IMR-90 (cell line): Measurements from ENCODE around the gene PRKCH. TPM values are rescaled to one million over a fixed set of nuclear protein-coding genes. Genes with fewer than 3 reads are reported as not detected.

Source experiments
- ATAC-seq: fragments of 200-7000 bp; cut with Tn5 transposase; 2 replicates; pipeline ENCODE4 v1.9.1; 2020; ENCODE audit warnings: low read depth, mild to moderate bottlenecking, moderate library complexity
- BruUV-seq: library from RNA; stranded (reverse); fragments of 400-500 nt; replicated peaks from 2 replicates; lab custom pipeline; 2021; lab: Mats Ljungman, UMichigan
- CTCF ChIA-PET: fragments of 300-600 bp; formaldehyde crosslinking; extraction: SDS; loops from one replicate; lab custom pipeline; 2021; ENCODE audit warnings: antibody characterized with exemption; lab: Yijun Ruan, JAX
- POLR2A ChIA-PET: fragments of 300-600 bp; sonication (Branson Sonifier 250); formaldehyde crosslinking; loops from one replicate; lab custom pipeline; 2022; ENCODE audit warnings: antibody characterized with exemption; ENCODE audit not compliant: unreplicated experiment; lab: Charles Lee
- DNase-seq: peaks from one replicate; pipeline ENCODE4 v3.0.0; 2013
- H2AFZ ChIP-seq: replicated peaks from 2 replicates; pipeline ENCODE3; 2013; ENCODE audit warnings: low read length, mild to moderate bottlenecking; ENCODE audit not compliant: poor library complexity
- H2AK5ac ChIP-seq: 2 replicates; pipeline ENCODE4 v1.6.1; 2013; ENCODE audit warnings: low read depth, low read length, inconsistent platforms
- H2AK9ac ChIP-seq: replicated peaks from 2 replicates; pipeline ENCODE3; 2013; ENCODE audit warnings: mild to moderate bottlenecking, low read depth, low read length, moderate library complexity; ENCODE audit not compliant: poor library complexity
- H2BK120ac ChIP-seq: 2 replicates; pipeline ENCODE4 v1.6.1; 2013; ENCODE audit warnings: low read depth, low read length, inconsistent platforms
- H2BK15ac ChIP-seq: 3 replicates; pipeline ENCODE4 v1.6.1; 2013; ENCODE audit warnings: low read depth, low read length, inconsistent platforms
- H2BK20ac ChIP-seq: 2 replicates; pipeline ENCODE4 v1.6.1; 2013; ENCODE audit warnings: low read depth, mild to moderate bottlenecking, inconsistent platforms, low read length, moderate library complexity
- H2BK5ac ChIP-seq: 2 replicates; pipeline ENCODE4 v1.6.1; 2013; ENCODE audit warnings: mild to moderate bottlenecking, low read depth, low read length, inconsistent platforms; ENCODE audit not compliant: poor library complexity, severe bottlenecking
- H3K14ac ChIP-seq: replicated peaks from 2 replicates; pipeline ENCODE4 v1.6.1; 2013; ENCODE audit warnings: low read depth, low read length, inconsistent platforms
- H3K18ac ChIP-seq: 2 replicates; pipeline ENCODE4 v1.6.1; 2013; ENCODE audit warnings: low read depth, low read length, control low read depth
- H3K23ac ChIP-seq: 2 replicates; pipeline ENCODE4 v1.6.1; 2013; ENCODE audit warnings: low read depth, low read length, inconsistent platforms
- H3K27ac ChIP-seq: 2 replicates; pipeline ENCODE4 v1.5.1; 2013; ENCODE audit warnings: mild to moderate bottlenecking, control low read depth, low read length; ENCODE audit not compliant: insufficient read depth
- H3K27me3 ChIP-seq: 2 replicates; pipeline ENCODE4 v1.6.1; 2013; ENCODE audit warnings: low read length; ENCODE audit not compliant: control insufficient read depth, insufficient read depth
- H3K36me3 ChIP-seq: 2 replicates; pipeline ENCODE4 v1.6.1; 2013; ENCODE audit warnings: low read length, mixed read lengths; ENCODE audit not compliant: control insufficient read depth, insufficient read depth
- H3K4ac ChIP-seq: 2 replicates; pipeline ENCODE4 v1.6.1; 2013; ENCODE audit warnings: low read depth, low read length, inconsistent platforms
- H3K4me1 ChIP-seq: 2 replicates; pipeline ENCODE4 v1.6.1; 2013; ENCODE audit warnings: low read length, mixed read lengths; ENCODE audit not compliant: control insufficient read depth, insufficient read depth
- H3K4me2 ChIP-seq: 2 replicates; pipeline ENCODE4 v1.6.1; 2013; ENCODE audit warnings: low read depth, mild to moderate bottlenecking, control low read depth, low read length, moderate library complexity
- H3K4me3 ChIP-seq: 2 replicates; pipeline ENCODE4 v1.5.1; 2013; ENCODE audit warnings: low read depth, mild to moderate bottlenecking, control low read depth, low read length, moderate library complexity; ENCODE audit not compliant: insufficient read depth
- H3K56ac ChIP-seq: 2 replicates; pipeline ENCODE4 v1.6.1; 2013; ENCODE audit warnings: low read length, inconsistent platforms; ENCODE audit not compliant: insufficient read depth; ENCODE audit errors: extremely low read depth
- H3K79me1 ChIP-seq, 2 experiments: 2 replicates each; pipeline ENCODE4 v1.6.1; 2013; ENCODE audit warnings: low read length in 2 of 2, inconsistent platforms in 1 of 2, low read depth in 1 of 2
- H3K9ac ChIP-seq: 2 replicates; pipeline ENCODE4 v1.6.1; 2013; ENCODE audit warnings: low read depth, low read length, control low read depth
- H3K9me1 ChIP-seq: 2 replicates; pipeline ENCODE4 v1.6.1; 2013; ENCODE audit warnings: low read length, inconsistent platforms; ENCODE audit not compliant: insufficient read depth
- H3K9me3 ChIP-seq: 2 replicates; pipeline ENCODE4 v1.6.1; 2013; ENCODE audit warnings: low read length; ENCODE audit not compliant: control insufficient read depth, insufficient read depth
- H4K20me1 ChIP-seq: 2 replicates; pipeline ENCODE4 v1.6.1; 2013; ENCODE audit warnings: low read length, inconsistent platforms; ENCODE audit not compliant: insufficient read depth
- H4K5ac ChIP-seq: 2 replicates; pipeline ENCODE4 v1.6.1; 2013; ENCODE audit warnings: mild to moderate bottlenecking, low read depth, low read length, control low read depth
- H4K8ac ChIP-seq, 2 experiments: 2 replicates each; pipeline ENCODE4 v1.6.1; 2013; ENCODE audit warnings: low read depth in 2 of 2, low read length in 2 of 2, control low read depth in 1 of 2, inconsistent platforms in 1 of 2
- H4K91ac ChIP-seq: 2 replicates; pipeline ENCODE4 v1.6.1; 2013; ENCODE audit warnings: low read depth, low read length, inconsistent platforms; ENCODE audit not compliant: insufficient read depth
- BHLHE40 ChIP-seq: fragments of 150-350 bp; IDR thresholded peaks from 2 replicates; pipeline ENCODE4 v1.6.1; 2016; ENCODE audit warnings: mild to moderate bottlenecking, low read depth, low read length
- CEBPB ChIP-seq: IDR thresholded peaks from 2 replicates; pipeline ENCODE4 v1.6.1; 2012; ENCODE audit warnings: low read depth, low read length, improper control_type of control experiment
- CHD1 ChIP-seq: IDR thresholded peaks from 2 replicates; pipeline ENCODE4 v1.6.1; 2012; ENCODE audit warnings: low read depth, low read length, improper control_type of control experiment
- FOS ChIP-seq: fragments of 150-350 bp; IDR thresholded peaks from 2 replicates; pipeline ENCODE4 v1.6.1; 2016; ENCODE audit warnings: low read depth, low read length
- MAFK ChIP-seq: IDR thresholded peaks from 2 replicates; pipeline ENCODE4 v1.6.1; 2012; ENCODE audit warnings: low read depth, low read length, improper control_type of control experiment
- MAZ ChIP-seq: IDR thresholded peaks from 2 replicates; pipeline ENCODE4 v1.6.1; 2012; ENCODE audit warnings: low read depth, mild to moderate bottlenecking, low read length, improper control_type of control experiment, moderate library complexity, borderline replicate concordance
- MXI1 ChIP-seq: IDR thresholded peaks from 2 replicates; pipeline ENCODE4 v1.6.1; 2012; ENCODE audit warnings: low read depth, mild to moderate bottlenecking, low read length, moderate library complexity, borderline replicate concordance
- NFE2L2 ChIP-seq: fragments of 150-350 bp; IDR thresholded peaks from 2 replicates; pipeline ENCODE4 v1.6.1; 2016; ENCODE audit warnings: low read depth, mild to moderate bottlenecking, low read length
- POLR2A ChIP-seq: IDR thresholded peaks from 2 replicates; pipeline ENCODE4 v1.6.1; 2012; ENCODE audit warnings: mild to moderate bottlenecking, low read depth, low read length
- RAD21 ChIP-seq: IDR thresholded peaks from 2 replicates; pipeline ENCODE4 v1.6.1; 2012; ENCODE audit warnings: low read length, improper control_type of control experiment
- RCOR1 ChIP-seq: IDR thresholded peaks from 2 replicates; pipeline ENCODE4 v1.6.1; 2012; ENCODE audit warnings: mild to moderate bottlenecking, low read length, improper control_type of control experiment; ENCODE audit not compliant: insufficient replicate concordance
- RFX5 ChIP-seq: IDR thresholded peaks from 2 replicates; pipeline ENCODE4 v1.8.0; 2012; ENCODE audit warnings: low read depth, mild to moderate bottlenecking, low read length, moderate library complexity
- SMC3 ChIP-seq: fragments of 150-350 bp; IDR thresholded peaks from 2 replicates; pipeline ENCODE4 v1.6.1; 2016; ENCODE audit warnings: low read depth, mild to moderate bottlenecking, antibody characterized with exemption, low read length, moderate library complexity
- WGBS, 2 experiments: methylation state at CpG; one replicate each; pipeline versions ENCODE4 v1.1.5 to v1.1.7; 2013; ENCODE audit warnings: missing lambda C conversion rate in 2 of 2; ENCODE audit not compliant: insufficient read length in 1 of 2; ENCODE audit errors: extremely low coverage in 2 of 2; 5-methylcytosine and 5-hydroxymethylcytosine counted together
- dilution Hi-C: fragments of 300-500 bp; cut with HindIII; formaldehyde crosslinking; loops from one replicate; pipeline ENCODE4 v1.14.3; 2018; ENCODE audit warnings: low sequenced_read_pairs; ENCODE audit not compliant: unreplicated experiment
- in situ Hi-C: fragments of 300-500 bp; cut with MboI; formaldehyde crosslinking; loops from 3 replicates; pipeline ENCODE4 v1.14.3; 2019; ENCODE audit warnings: low sequenced_read_pairs, inconsistent platforms, mixed read lengths
- intact Hi-C: fragments of 100-400 bp; cut with micrococcal nuclease; formaldehyde crosslinking; loops from 2 replicates; pipeline ENCODE4 v1.10.0; 2022
- polyA plus RNA-seq, 3 experiments: library from polyadenylated mRNA; depleted of rRNA; stranded (reverse); fragments of >200 nt; gene quantifications; 2 replicates each; pipeline ENCODE4 v1.2.3, GENCODE V29; 2012; ENCODE audit warnings: low replicate concordance in 1 of 3
- total RNA-seq: library from RNA; depleted of rRNA; stranded (reverse); fragments of >200 nt; gene quantifications from 2 replicates; pipeline ENCODE4 v1.2.3, GENCODE V29; 2012
- TF ChIP-seq, protein P1 (sequence below): fragments of 150-350 bp; IDR thresholded peaks from 2 replicates; pipeline ENCODE4 v1.6.1; 2016; ENCODE audit warnings: low read depth, mild to moderate bottlenecking, low read length, moderate library complexity, borderline replicate concordance
- TF ChIP-seq, protein P2 (sequence below): fragments of 150-350 bp; IDR thresholded peaks from 2 replicates; pipeline ENCODE4 v1.6.1; 2017; ENCODE audit warnings: mild to moderate bottlenecking, antibody characterized with exemption, low read length, low read depth
- TF ChIP-seq, protein P3 (sequence below): conservative IDR thresholded peaks from 2 replicates; pipeline ENCODE4 v1.5.1; 2012; ENCODE audit warnings: mild to moderate bottlenecking, low read depth, low read length, improper control_type of control experiment

Gene PRKCH
- total and polyA plus RNA-seq, 2 of the 4 experiments (the other 2 are of a cell fraction): 1.6 to 2.3 TPM

DNA sequence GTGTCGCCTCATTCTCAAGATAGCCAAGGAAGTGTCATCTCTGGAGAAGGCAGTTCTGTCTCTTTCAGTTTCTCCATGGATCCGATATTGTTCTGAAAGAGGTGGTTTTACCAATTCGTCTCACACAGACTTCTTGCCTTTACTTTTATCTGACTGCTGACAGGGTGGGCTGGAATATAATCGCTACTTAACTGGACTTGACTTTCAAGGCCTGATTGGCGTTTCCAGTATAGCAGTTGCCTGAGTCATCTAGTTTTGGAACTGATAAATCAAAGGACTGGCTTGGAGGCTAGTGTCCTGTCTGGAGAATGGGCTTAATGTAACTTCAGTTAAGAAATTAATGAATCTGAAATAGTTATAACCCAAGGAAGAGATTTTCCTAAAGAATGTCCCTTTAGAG lies 21.6 kb downstream of the PRKCH start:
- ATAC-seq (no peak), DNase-seq (no peak)
- Histone ChIP-seq H3K9ac (no peak overlapping the region), H2AFZ (no peak overlapping the region), H3K18ac (no peak overlapping the region), H3K14ac (no peak overlapping the region), H3K23ac (no peak overlapping the region), H3K56ac (no peak overlapping the region), H2BK15ac (no peak overlapping the region), H3K36me3 (no peaks in the 10 kb centered on the region), H2BK120ac (no peak overlapping the region), H3K27me3 (peaks cover 21% of the 10 kb centered on the region), H4K8ac (no peak overlapping the region), H4K91ac (no peak overlapping the region), H4K20me1 (no peaks in the 10 kb centered on the region), H2BK5ac (no peak overlapping the region), H4K5ac (no peak overlapping the region), H3K9me1 (no peaks in the 10 kb centered on the region), H3K4me3 (no peak overlapping the region), H3K4me2 (no peak overlapping the region), H3K4ac (no peak overlapping the region), H2AK9ac (no peak overlapping the region), H3K9me3 (no peaks in the 10 kb centered on the region), H3K4me1 (no peaks in the 10 kb centered on the region), H3K27ac (no peak overlapping the region), H2AK5ac (no peak overlapping the region), H3K79me1 (no peaks in the 10 kb centered on the region), H2BK20ac (no peak overlapping the region)
- intact Hi-C loops (no loop called here), in situ Hi-C loops (no loop called here), dilution Hi-C loops (no loop called here)
- no CpG with 5 or more reads among the region's 5 CpGs for WGBS, 2 experiments
- TF ChIP-seq SMC3 (no peak), POLR2A (no peak), FOS (no peak), RCOR1 (no peak), MAZ (no peak), NFE2L2 (no peak), MAFK (no peak), BHLHE40 (no peak), RAD21 (no peak), CHD1 (no peak), RFX5 (no peak), CEBPB (no peak), MXI1 (no peak)
- TF ChIP-seq, protein P1, sequence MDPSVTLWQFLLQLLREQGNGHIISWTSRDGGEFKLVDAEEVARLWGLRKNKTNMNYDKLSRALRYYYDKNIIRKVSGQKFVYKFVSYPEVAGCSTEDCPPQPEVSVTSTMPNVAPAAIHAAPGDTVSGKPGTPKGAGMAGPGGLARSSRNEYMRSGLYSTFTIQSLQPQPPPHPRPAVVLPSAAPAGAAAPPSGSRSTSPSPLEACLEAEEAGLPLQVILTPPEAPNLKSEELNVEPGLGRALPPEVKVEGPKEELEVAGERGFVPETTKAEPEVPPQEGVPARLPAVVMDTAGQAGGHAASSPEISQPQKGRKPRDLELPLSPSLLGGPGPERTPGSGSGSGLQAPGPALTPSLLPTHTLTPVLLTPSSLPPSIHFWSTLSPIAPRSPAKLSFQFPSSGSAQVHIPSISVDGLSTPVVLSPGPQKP: no peak
- TF ChIP-seq, protein P2, sequence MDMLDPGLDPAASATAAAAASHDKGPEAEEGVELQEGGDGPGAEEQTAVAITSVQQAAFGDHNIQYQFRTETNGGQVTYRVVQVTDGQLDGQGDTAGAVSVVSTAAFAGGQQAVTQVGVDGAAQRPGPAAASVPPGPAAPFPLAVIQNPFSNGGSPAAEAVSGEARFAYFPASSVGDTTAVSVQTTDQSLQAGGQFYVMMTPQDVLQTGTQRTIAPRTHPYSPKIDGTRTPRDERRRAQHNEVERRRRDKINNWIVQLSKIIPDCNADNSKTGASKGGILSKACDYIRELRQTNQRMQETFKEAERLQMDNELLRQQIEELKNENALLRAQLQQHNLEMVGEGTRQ: no peak
- TF ChIP-seq, protein P3, sequence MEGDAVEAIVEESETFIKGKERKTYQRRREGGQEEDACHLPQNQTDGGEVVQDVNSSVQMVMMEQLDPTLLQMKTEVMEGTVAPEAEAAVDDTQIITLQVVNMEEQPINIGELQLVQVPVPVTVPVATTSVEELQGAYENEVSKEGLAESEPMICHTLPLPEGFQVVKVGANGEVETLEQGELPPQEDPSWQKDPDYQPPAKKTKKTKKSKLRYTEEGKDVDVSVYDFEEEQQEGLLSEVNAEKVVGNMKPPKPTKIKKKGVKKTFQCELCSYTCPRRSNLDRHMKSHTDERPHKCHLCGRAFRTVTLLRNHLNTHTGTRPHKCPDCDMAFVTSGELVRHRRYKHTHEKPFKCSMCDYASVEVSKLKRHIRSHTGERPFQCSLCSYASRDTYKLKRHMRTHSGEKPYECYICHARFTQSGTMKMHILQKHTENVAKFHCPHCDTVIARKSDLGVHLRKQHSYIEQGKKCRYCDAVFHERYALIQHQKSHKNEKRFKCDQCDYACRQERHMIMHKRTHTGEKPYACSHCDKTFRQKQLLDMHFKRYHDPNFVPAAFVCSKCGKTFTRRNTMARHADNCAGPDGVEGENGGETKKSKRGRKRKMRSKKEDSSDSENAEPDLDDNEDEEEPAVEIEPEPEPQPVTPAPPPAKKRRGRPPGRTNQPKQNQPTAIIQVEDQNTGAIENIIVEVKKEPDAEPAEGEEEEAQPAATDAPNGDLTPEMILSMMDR: no peak
- no TSS peak for BruUV-seq
- POLR2A ChIA-PET: no interaction called here
- CTCF ChIA-PET: no interaction called here
